H4 (cell line): Measurements from ENCODE around the gene TSHZ1. TPM values are rescaled to one million over a fixed set of nuclear protein-coding genes. Genes with fewer than 3 reads are reported as not detected.

Experiments
- total RNA-seq: library from RNA; depleted of rRNA; stranded (reverse); fragments of >200 nt; shearing (Covaris generic); gene quantifications from 2 replicates; pipeline ENCODE4 v1.2.3, GENCODE V29; 2014; rRNA removed

TSHZ1 gene
- total RNA-seq, 1 experiment from 2014 or later, result 8.9 TPM

Other genes with a start within 250 kb of the TSHZ1 start
- gene PTGR3, start 1.7 kb upstream of the TSHZ1 start, total RNA-seq, result 14.0 and 16.5 TPM in 2 replicates
- gene SMIM21, start 216.9 kb downstream of the TSHZ1 start, total RNA-seq, result not detected in 2 replicates